Measurements from ENCODE around the gene IFFO2. TPM values are rescaled to one million over a fixed set of nuclear protein-coding genes. Genes with fewer than 3 reads are reported as not detected.

The IFFO2 gene
- total and polyA plus RNA-seq, 4 donors = 0.88 to 7.4 (median 3.0) TPM

- TF ChIP-seq REST (IDR thresholded peaks at IDR 0.05) = no peak
- TF ChIP-seq FOXA1 (IDR thresholded peaks at IDR 0.05) = no peak
- no peak for TF ChIP-seq EGR1 (IDR thresholded peaks at IDR 0.05; ENCODE audit: low read depth in 2 of 2)
- TF ChIP-seq CTCF (IDR thresholded peaks at IDR 0.05; ENCODE audit: low read depth, low read length, missing input control) = no peak
- no peak for TF ChIP-seq FOXA2 (IDR thresholded peaks at IDR 0.05)
- TF ChIP-seq NR2F2 (IDR thresholded peaks at IDR 0.05) = no peak
- no peak for TF ChIP-seq RAD21 (IDR thresholded peaks at IDR 0.05)
- TF ChIP-seq HNF4G (IDR thresholded peaks at IDR 0.05) = no peak
- no peak for TF ChIP-seq YY1 (IDR thresholded peaks at IDR 0.05)
- no peak for TF ChIP-seq MAX (IDR thresholded peaks at IDR 0.05)
- no peak for TF ChIP-seq SP1 (IDR thresholded peaks at IDR 0.05)
- TF ChIP-seq HNF4A (conservative IDR thresholded peaks at IDR 0.05) = no peak
- Histone ChIP-seq H3K27me3 (ENCODE audit: control insufficient read depth in 4 of 4, insufficient read depth in 4 of 4, low read length in 3 of 4) (no peaks in the 10 kb centered on the region), H3K9me3 (ENCODE audit: control insufficient read depth in 4 of 4, low read length in 3 of 4) (no peaks in the 10 kb centered on the region), H3K4me1 (ENCODE audit: control insufficient read depth in 4 of 4, insufficient read depth in 4 of 4, low read length in 3 of 4) (peaks cover 14 to 46% (median 32%) of the 10 kb centered on the region in 4 donors), H3K27ac (ENCODE audit: low read depth in 1 of 2, low read length in 2 of 2) (no peak overlapping the region), H3K9ac (ENCODE audit: low read depth in 1 of 2, low read length in 2 of 2) (no peak overlapping the region), H3K36me3 (ENCODE audit: control insufficient read depth in 4 of 4, insufficient read depth in 3 of 4, low read depth in 1 of 4, low read length in 3 of 4) (no peaks in the 10 kb centered on the region), H3K4me3 (ENCODE audit: low read depth in 1 of 3, low read length in 3 of 3) (no peak overlapping the region)
- 75% methylated on average over 14 of the region's 14 CpGs for WGBS
- no peak for DNase-seq (ENCODE audit: low spot score)
Measured at GRCh38 chr1:18945401-18945849, 11.1 kb downstream of the IFFO2 start.

- Histone ChIP-seq H3K27me3 (ENCODE audit: control insufficient read depth in 4 of 4, insufficient read depth in 4 of 4, low read length in 3 of 4) (no peaks in the 10 kb centered on the region), H3K4me3 (ENCODE audit: low read depth in 1 of 3, low read length in 3 of 3) (no peak overlapping the region), H3K36me3 (ENCODE audit: control insufficient read depth in 4 of 4, insufficient read depth in 3 of 4, low read depth in 1 of 4, low read length in 3 of 4) (no peaks in the 10 kb centered on the region), H3K9me3 (ENCODE audit: control insufficient read depth in 4 of 4, low read length in 3 of 4) (no peaks in the 10 kb centered on the region), H3K4me1 (ENCODE audit: control insufficient read depth in 4 of 4, insufficient read depth in 4 of 4, low read length in 3 of 4) (peaks cover 14 to 41% (median 26%) of the 10 kb centered on the region in 4 donors), H3K27ac (ENCODE audit: low read depth in 1 of 2, low read length in 2 of 2) (peak overlapping the region in 1 of 2 donors; percentile 13), H3K9ac (ENCODE audit: low read depth in 1 of 2, low read length in 2 of 2) (no peak overlapping the region)
- no peak for DNase-seq (ENCODE audit: low spot score)
- WGBS = 77% methylated on average over 2 of the region's 2 CpGs
- TF ChIP-seq TAF1 (conservative IDR thresholded peaks at IDR 0.05) (no peak), FOXA1 (IDR thresholded peaks at IDR 0.05) (no peak), ZBTB33 (IDR thresholded peaks at IDR 0.05) (no peak), RAD21 (IDR thresholded peaks at IDR 0.05) (no peak), EGR1 (IDR thresholded peaks at IDR 0.05; ENCODE audit: low read depth in 2 of 2) (no peak), ATF3 (IDR thresholded peaks at IDR 0.05) (no peak), SP1 (IDR thresholded peaks at IDR 0.05) (no peak), YY1 (IDR thresholded peaks at IDR 0.05) (no peak), HNF4A (conservative IDR thresholded peaks at IDR 0.05) (no peak), NR2F2 (IDR thresholded peaks at IDR 0.05) (no peak), RXRA (IDR thresholded peaks at IDR 0.05) (no peak), CTCF (IDR thresholded peaks at IDR 0.05; ENCODE audit: low read depth, low read length, missing input control) (no peak), FOXA2 (IDR thresholded peaks at IDR 0.05) (no peak), JUND (IDR thresholded peaks at IDR 0.05) (no peak), GABPA (IDR thresholded peaks at IDR 0.05 in 1 of 2, conservative IDR thresholded peaks at IDR 0.05 in 1 of 2) (no peak), MAX (IDR thresholded peaks at IDR 0.05) (no peak), HNF4G (IDR thresholded peaks at IDR 0.05) (no peak)
Measured at GRCh38 chr1:18944810-18945209, 11.7 kb downstream of the IFFO2 start.

All from liver (tissue), 9 donors.